Upper lobe of left lung (tissue), 4 donors: Measurements from ENCODE around the gene MATN4.

ENCODE experiments used
- CTCF ChIP-seq, 6 experiments: fragments of 450-650 bp in 4 of 6; fragments of 200-600 bp in 2 of 6; sonication (generic) in 2 of 6; IDR thresholded peaks; one replicate each; pipeline ENCODE4 v1.5.1; 2016 to 2019; ENCODE audit warnings: antibody characterized with exemption in 6 of 6
- EP300 ChIP-seq, 4 donors: sonication (generic); formaldehyde crosslinking; IDR thresholded peaks; one replicate each; pipeline ENCODE4 v1.5.1; 2017; ENCODE audit warnings: antibody characterized with exemption in 4 of 4, control low read depth in 2 of 4
- POLR2A ChIP-seq, 4 donors: fragments of 450-650 bp; IDR thresholded peaks; one replicate each; pipeline ENCODE4 v1.5.1; 2016 to 2017; ENCODE audit warnings: antibody characterized with exemption in 4 of 4, mild to moderate bottlenecking in 2 of 4
- POLR2AphosphoS5 ChIP-seq, 2 donors: sonication (generic); formaldehyde crosslinking; IDR thresholded peaks; one replicate each; pipeline ENCODE4 v1.5.1; 2017; ENCODE audit warnings: antibody characterized with exemption in 2 of 2

GRCh38 chr20:45258259-45258658, 49.8 kb downstream of the MATN4 start:
- no peak for TF ChIP-seq POLR2A (IDR thresholded peaks at IDR 0.05)
- no peak for TF ChIP-seq POLR2AphosphoS5 (IDR thresholded peaks at IDR 0.05)
- no peak for TF ChIP-seq CTCF (IDR thresholded peaks at IDR 0.05)
- no peak for TF ChIP-seq EP300 (IDR thresholded peaks at IDR 0.05)
